Measurements from ENCODE around the gene BTLA.
"Not testable (repeated sequence)": the region's sequence is repeated elsewhere in the genome, so short reads cannot be mapped to it uniquely, and the experiment has no call there.

Gene BTLA

DNA sequence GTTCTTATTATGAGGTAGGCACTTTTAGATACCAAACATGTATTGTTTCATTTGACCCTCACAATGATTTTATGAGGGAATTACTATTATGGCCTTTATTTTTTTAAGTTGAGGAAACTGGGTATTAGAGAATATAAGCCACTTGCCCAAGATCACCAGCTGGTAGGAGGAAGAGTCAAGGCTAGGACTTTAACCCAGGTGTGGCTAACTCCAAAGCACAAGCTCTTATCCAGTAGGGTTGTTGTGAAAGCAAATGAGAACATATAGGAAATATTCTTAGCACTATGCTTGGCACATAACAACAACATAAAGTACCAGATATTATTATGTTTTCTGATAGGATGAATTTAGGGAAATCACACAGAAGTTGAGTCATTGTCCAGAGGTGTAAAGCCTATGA, 7.9 kb downstream of the BTLA start:
- DNase-seq (ENCODE audit: low read depth in 2 of 2): no peak

DNA sequence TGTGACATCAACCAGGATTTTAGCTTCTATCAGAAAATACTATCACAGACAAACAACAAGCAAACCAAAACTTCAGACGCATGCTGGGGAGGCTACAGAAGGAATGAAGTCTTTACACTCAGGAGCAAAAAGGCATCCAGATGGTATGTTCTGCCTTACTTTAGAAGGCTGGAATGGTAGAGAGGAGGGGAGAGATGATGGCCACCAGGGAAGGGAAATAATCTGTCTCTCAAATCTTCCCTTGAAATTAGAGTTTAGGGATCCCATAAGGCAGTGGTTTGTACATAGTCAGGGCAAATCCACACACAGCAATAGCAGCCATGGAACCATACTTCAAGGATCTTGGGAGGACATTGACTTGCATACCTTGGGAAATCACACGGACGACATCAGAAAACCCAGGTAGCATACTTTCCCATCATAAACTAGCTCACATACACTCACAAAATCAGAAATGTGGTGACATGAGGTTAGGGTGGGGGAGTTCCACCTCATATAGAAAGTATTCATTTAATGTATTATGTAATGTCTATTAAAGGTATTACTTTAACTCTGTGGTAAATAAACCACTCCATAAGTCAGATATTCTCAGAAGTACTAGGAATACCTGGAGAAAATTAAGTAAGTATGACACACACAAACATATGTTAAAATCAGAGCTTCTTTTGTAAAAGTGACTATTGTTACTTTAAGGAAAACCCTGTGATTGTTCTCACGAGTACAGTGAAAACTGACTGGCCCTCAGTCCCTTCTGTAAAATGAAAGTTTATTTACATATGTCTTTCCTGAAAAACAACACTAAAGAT, 9.4 kb downstream of the BTLA start:
- DNase-seq (ENCODE audit: low read depth in 2 of 2): no peak

DNA sequence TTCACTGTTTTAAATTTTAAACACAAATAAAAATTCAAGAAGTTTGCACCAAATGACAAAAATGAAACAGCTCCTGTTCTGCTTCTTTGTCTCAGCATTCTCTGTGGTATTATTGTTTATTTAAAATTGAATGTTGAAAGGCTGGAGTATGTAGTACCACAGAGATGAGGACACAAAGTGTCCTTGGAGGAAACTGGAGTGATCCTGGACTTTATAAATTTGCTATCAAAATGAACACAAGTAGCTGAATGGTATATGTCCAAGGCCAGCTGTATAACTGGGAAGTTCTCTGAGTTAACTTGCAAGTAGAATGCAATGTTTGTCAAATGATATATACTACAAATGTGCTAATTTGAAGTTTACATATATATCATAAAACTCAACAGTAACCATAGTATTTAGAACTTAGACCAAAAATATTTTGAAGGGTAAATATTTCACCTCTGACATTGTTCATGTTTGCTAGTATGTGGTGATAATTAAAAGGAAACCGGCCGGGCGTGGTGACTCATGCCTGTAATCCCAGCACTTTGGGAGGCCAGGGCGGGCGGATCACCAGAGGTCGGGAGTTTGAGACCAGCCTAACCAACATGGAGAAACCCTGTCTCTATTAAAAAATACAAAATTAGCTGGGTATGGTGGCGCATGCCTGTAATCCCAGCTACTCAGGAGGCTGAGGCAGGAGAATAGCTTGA, 12.3 kb downstream of the BTLA start:
- DNase-seq (ENCODE audit: low read depth in 2 of 2): no peak

DNA sequence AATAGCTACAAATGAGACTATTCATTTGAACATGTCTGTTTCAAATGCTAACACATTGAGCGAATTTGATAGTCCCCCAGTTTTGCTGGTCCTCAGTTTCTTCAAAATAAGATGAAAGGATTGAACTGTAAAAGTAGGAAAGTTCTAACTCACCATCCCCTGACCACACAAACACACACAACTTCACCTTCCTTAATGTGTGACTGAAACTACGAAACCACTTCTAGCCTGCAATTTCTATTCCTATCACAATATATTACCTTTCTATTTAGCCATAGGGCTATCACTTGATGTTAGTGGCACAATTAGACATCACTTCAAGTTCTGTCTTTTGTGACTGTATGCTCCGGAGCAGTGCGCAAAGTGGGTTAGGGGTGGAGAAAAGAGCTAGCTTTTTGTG, 14.9 kb downstream of the BTLA start:
- DNase-seq (ENCODE audit: low read depth in 2 of 2): no peak

DNA sequence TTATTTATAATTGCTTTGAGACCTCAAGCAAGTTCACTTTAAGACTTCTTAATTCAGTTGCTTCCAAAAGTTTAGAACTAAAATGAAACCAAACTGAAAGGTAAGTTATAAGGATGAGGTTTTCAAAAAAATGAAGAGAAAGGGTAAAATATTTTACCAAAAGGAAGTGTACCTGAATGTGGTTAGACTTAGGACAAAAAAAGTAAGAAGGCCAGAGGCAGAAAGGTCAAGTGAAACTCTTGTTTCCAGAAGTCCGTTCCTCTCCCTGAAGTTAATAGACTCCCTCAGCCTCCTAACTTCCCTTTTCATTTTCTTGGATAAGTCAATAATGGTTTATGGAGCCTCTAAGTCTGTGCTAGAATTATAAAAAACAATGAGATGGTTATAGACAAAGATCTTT, 16.6 kb downstream of the BTLA start:
- DNase-seq (ENCODE audit: low read depth in 2 of 2): no peak

DNA sequence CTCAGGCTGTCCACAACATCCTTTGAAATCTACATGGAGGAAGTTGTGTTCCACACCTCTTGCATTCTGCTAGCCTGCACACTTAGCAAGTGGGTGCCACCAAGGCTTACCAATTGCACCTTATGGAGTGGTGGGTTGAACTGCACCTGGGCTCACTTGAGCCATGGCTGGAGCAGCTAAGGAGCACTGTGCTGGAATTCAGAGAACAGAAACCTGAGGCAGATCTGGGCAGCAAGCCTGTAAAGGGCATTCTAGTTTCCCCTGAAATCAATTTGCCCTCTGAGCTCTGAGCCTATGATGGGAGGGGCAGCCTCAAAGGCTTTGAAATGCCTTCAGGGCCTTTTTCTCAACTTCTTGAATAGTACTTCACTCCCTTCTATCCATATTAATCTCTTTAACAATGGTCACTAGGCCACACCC, 18.0 kb downstream of the BTLA start:
- DNase-seq (ENCODE audit: low read depth in 2 of 2): no peak

DNA sequence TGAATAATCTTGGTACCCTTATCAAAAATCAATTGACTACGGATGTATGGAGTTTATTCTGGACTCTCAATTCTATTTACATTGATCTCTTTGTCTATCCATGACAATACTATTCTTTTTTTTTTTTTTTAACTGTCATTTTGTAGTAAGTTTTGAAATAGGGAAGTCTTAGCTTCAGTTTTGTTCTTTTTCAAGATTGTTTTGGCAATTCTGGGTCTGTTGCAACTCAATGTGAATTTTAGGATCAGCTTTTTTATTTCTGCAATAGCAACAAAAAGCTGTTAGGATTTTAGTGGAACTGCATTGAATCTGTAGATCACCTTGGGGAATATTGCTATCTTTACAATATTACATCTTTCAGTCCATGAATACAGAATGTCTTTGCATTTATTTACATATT, 21.4 kb downstream of the BTLA start:
- DNase-seq (ENCODE audit: low read depth in 2 of 2): no peak

DNA sequence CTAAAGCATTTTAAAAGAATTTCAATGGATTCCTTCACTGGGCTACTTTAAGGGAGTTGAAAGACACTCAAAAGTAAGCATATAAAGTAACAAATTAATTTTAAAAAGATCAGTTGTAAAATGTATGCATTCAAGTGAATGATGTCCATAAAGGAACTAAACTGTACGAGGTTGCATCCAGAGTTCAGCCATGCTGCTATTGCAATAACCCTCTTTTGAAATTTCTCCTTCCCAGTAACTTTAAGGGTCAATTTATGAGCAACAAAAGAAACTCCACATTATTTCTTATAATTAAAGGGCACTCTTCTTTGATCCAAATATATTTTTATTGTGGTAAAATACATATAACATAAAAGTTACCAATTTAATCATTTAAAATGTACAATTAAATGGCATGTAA, 22.9 kb downstream of the BTLA start:
- DNase-seq (ENCODE audit: low read depth in 2 of 2): no peak

DNA sequence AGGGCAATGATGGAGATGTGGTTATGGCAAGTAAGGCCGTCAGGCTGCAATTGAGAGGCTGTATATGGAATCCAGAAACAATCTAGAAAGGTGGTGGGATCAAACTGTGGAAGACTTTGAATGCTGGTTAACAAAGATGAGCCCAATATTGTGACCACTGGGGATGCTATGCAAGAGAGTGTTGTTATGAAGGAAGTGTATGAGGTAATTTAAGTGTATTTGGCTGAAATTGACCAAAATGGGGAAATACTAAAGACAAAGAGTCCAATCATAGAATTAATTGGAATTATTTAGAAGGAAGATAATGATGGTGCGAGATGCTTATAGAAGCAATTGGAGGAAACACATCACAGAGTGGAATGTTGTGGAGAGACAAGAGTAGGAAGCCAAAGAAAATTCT, 24.5 kb downstream of the BTLA start:
- DNase-seq (ENCODE audit: low read depth in 2 of 2): no peak

DNA sequence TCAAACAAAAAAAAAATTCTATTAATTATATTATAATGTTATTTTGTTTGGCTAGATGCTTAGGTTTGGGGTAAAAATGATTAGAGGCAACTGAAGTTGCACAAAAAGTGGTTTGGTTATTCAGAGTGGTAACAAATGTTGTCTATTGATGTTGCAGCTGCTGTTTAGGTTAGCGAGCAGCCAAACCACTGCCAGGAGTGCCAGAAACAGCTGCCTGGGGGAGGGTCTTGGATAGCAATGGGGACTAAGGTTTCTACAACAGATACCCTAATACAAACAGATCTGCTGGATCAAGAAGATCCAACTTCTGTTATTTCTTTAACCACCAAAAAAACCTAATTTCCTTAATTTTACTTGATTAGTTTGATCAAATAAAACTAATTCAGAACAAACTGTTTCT, 26.6 kb downstream of the BTLA start:
- no peak for DNase-seq (ENCODE audit: low read depth in 2 of 2)

DNA sequence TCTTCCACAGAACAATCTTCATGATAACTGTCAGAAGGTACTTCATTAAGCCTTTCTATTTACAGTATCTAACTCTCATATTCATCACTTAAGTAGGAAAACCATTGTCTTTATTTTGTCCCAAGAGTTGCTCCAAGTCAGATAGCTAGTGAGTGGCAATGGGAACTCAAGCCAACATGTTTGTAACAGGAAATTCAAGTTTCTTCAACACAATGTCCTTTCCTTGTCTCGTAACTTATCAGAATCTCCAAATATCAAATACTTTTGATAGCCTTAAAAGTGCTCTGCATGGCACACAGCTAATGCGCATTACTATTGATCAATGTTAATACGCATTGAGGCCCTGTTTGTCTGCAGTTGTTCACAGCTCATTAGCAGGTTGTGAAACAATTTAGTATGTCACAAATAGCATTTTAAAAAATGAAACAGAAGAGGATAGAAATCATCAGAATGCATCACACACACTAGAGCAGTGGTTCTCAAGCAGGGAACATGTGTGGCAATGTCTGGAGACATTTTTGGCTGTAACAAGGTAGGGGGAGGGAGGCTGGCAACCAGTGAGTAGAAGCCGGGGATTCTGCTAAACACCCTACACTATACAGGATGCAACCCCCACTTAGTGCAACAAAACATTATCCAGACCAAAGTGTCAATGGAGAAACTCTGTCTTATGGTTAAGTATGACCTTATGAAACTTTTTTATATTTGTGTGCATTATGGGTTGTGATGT, 27.5 kb downstream of the BTLA start:
- DNase-seq (ENCODE audit: low read depth in 2 of 2): no peak

DNA sequence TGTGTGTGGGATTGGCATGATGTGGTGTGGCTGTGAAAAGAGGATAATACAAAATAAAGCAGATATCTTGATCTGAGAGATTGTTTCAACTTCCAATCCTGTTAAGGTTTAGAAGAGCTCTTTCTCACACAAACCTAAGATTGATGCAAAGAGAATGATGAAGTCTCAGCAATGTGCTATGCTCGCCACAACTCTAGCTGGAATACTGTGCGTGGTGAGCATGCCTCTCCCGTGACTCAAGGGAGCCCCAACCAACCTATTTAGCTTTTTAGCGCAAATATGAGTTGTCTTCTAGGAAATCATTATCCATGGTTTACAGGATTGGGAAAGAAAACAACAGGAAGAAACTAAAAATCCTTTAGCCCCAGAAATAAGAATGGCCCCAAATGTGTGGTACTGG, 28.5 kb downstream of the BTLA start:
- no peak for DNase-seq (ENCODE audit: low read depth in 2 of 2)

DNA sequence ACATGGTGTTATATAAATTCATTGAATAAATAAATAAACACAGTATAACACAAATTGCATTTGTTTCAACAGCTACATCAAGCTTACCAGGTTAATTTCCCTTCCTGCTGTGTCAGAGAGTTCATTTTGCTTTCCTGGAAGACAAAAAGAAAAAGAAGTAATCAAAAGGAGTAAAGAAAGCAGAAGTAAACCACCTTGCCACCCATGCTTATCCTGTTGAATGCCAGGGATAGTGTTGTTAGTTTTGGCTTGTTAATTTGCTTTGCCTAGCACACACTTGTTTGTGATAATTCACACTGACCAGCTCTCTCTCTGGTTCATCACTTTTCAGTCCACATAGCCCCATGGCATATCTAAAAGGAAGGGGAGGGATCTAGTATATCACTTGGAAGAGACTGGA, 29.6 kb downstream of the BTLA start:
- no peak for DNase-seq (ENCODE audit: low read depth in 2 of 2)

DNA sequence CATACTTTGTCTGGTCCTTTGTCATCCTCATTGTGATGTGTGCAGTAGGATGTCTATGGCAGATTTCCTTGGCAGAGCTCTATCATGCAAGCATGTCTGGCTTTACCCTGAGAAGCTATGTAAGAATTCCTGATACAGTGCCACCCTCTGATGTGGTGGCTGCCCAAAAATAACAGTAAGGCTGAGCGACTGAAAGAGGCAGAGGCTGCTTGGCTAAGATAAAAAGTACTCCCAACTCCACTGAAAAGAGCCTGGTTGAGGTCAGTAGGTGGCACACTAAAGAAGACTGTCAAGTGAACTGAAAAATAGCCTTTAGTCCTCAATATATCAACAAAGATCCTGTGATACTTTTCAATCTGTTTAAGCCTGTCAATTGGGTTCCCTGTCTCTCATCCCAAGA, 31.7 kb downstream of the BTLA start:
- DNase-seq (ENCODE audit: low read depth in 2 of 2): no peak

DNA sequence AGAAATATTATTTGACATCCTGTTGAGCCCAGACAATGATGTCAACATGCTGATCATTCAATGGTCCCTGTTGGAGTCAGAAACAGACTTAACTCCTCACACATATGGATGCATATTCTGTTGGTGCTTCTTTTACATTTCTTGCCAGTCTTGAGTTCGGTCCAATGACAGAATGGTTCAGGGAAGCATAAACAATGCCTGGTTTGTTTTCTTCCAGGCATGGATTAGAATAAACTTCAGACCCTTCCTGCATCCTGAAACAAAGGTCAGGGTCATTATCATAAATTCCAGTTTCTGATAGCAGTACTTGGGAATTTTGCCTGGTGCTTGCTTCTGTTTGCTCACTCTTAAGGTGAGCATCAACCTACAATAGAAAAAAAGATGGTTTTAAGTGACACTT, 33.3 kb downstream of the BTLA start:
- DNase-seq (ENCODE audit: low read depth in 2 of 2): no peak

DNA sequence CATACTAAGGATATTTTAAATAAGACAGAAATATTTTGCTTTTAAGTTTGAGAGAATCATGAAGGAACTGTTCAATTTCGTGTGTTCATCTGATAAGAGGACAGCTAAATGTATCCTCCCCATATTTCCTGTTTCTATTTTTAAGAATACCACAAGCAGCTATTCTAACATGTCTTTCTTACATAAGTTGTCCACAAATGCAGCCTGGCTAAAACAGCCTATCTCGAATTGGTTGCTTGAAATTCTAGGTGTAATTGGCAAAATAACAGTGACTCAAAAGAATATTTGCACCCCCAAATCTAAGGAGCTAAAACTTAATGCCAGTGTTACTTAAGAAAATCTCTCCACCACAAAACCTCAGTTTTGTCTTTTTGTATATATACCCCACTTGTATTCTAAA, 35.0 kb downstream of the BTLA start:
- DNase-seq (ENCODE audit: low read depth in 2 of 2): no peak

DNA sequence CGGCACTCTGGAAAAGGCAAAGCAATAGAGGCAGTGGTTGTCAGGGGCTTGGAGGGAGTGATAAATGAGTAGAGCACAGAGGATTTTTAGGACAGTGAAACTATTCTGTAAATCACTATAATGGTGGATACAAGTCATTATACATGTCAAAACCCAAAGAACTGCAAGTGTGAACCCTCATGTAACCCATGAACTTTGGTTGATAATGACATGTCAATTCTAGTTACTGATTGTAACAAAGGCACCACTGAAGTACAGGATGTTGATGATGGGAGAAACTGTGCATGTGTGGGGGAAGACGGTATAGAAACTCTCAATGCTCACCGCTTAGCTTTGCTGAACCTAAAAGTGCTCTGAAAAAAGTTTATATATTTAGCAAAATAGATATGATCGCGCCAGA, 36.0 kb downstream of the BTLA start:
- DNase-seq (ENCODE audit: low read depth in 2 of 2): no peak

DNA sequence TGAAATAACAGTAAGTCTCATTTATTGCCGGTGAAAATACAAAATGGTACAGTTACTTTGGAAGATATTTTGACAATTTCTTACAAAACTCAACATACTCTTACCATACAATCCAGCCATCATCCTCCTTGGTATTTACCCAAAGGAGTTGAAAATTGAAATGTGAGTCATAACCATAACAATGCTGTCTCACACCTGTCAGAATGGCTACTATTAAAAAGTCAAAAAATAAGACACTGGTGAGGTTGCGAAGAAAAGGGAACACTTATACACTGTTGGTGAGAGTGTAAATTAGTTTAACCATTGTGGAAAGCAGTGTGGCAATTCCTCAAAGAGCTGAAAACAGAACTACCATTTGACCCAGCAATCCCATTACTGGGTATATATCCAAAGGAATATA, 37.5 kb downstream of the BTLA start:
- not testable (repeated sequence) for DNase-seq (ENCODE audit: low read depth in 2 of 2)

DNA sequence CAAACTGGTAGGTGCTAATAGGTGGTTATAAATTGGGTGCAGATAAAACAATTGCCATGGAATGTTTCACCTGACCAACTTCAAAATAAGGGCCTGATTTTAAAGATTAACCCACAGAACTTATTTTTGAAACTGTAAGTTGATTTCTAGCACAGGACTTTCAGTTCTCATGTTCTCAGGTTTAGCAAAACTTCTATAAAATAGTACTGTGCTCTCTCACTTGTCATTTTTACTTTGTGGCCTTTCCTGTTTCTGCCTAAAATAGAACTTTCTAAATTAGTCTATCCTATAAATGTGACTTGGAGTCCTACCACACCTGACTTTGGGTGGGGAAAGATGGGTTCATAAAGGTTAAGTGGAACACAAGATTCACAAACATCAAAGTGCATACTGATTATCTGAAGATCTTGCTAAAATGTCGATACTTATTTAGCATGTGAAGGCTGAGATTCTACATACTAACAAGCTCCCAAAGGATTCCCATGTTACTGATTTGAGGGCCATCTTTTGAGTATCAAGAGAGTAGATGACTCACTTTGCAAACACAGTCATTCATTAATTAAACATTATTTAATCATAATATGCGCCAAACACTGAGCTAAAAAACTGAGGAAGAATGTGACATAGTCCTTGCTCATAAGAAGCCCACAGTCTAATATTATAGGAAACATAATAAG, 38.6 kb downstream of the BTLA start:
- DNase-seq (ENCODE audit: low read depth in 2 of 2): no peak

DNA sequence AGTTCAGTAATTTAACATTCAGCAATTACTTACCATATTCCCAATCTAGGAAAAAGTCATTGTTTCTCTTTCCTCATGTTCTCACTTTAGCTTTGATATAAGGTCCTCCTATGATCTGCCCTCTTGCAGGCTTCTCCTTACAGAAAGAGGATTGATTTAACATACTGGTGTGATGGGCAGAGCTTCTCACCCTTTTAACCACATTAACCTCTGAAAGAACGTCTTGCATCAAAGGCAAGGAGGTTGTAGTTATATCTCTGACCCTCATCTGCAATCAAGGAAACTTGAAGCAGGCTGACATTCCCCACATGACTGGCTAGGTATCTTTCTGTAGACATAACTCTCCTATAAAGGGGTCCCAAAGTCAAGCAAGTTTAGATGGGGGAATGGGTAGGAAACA, 39.5 kb downstream of the BTLA start:
- DNase-seq (ENCODE audit: low read depth in 2 of 2): no peak

DNA sequence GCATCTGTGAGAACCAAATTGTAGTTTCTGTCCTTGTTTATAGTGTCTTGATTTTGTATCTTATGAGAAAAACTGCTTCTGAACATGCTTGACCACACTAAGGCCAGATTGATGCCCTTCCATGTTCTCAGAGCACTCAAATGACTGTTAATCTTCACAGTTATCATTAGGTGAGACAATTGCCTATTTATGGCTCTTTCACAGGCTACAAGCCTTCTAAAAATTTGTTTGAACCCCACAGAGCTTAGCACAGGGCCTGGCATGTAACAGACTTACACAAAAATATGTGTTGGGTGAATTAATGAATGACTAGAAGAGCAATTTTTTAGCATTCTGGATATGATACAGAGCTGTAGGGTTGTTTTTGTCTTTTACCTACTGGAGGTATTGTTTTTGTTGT, 43.1 kb downstream of the BTLA start:
- DNase-seq (ENCODE audit: low read depth in 2 of 2): no peak

DNA sequence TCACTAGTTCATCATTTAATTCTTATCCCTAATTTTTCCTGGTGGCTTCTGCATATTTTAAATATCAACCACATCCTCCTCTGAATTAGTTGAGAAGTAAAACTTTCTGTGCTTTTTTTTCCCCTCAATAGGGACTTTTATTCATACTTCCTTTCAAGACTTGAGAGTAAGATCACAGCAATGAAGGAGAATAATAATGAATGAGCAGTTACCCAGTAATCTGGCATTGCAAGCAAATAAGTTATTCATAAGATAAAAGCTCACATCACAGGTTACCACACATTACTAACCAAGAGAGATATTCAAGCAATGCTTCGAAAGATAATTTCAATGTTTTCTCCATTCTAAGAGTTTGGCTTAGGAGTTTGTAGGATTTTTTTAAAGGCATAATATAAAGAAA, 50.3 kb downstream of the BTLA start:
- DNase-seq (ENCODE audit: low read depth in 2 of 2): no peak
